A673 (cell line): Measurements from ENCODE around the gene OGFOD2. TPM values are rescaled to one million over a fixed set of nuclear protein-coding genes. Genes with fewer than 3 reads are reported as not detected.
"Not testable (repeated sequence)": the region's sequence is repeated elsewhere in the genome, so short reads cannot be mapped to it uniquely, and the experiment has no call there.

Experiments
- BruUV-seq: library from RNA; stranded (reverse); fragments of 400-500 nt; replicated peaks from 2 replicates; lab custom pipeline; 2021; lab: Mats Ljungman, UMichigan
- CTCF ChIA-PET: fragments of 300-600 bp; sonication (Branson Sonifier 250); formaldehyde crosslinking; loops from one replicate; lab custom pipeline; 2022; ENCODE audit warnings: antibody characterized with exemption; lab: Charles Lee
- POLR2A ChIA-PET: fragments of 300-600 bp; sonication (Branson Sonifier 250); formaldehyde crosslinking; loops from one replicate; lab custom pipeline; 2022; ENCODE audit warnings: antibody characterized with exemption; ENCODE audit not compliant: low non-redundant PET; lab: Charles Lee
- DNase-seq: peaks from one replicate; pipeline ENCODE4 v3.0.0-alpha.2; 2015; ENCODE audit warnings: low spot score
- H3K27ac ChIP-seq: fragments of 200-600 bp; sonication (generic); 2 replicates; pipeline ENCODE4 v1.5.1; 2016; ENCODE audit warnings: mixed run types, low read depth, mild to moderate bottlenecking, mixed read lengths, antibody characterized with exemption, low read length; ENCODE audit not compliant: poor library complexity, severe bottlenecking
- H3K27me3 ChIP-seq: fragments of 200-600 bp; sonication (generic); replicated peaks from 2 replicates; pipeline ENCODE4 v1.6.1; 2017; ENCODE audit warnings: mixed run types, low read depth, mild to moderate bottlenecking, mixed read lengths, antibody characterized with exemption, low read length; ENCODE audit not compliant: insufficient read depth, poor library complexity
- H3K36me3 ChIP-seq: fragments of 200-600 bp; sonication (generic); 2 replicates; pipeline ENCODE4 v1.6.1; 2016; ENCODE audit warnings: mixed run types, mild to moderate bottlenecking, mixed read lengths, antibody characterized with exemption, low read length; ENCODE audit not compliant: insufficient read depth, poor library complexity, severe bottlenecking
- H3K4me1 ChIP-seq: fragments of 200-600 bp; sonication (generic); 2 replicates; pipeline ENCODE4 v1.6.1; 2017; ENCODE audit warnings: mixed run types, mild to moderate bottlenecking, mixed read lengths, antibody characterized with exemption, low read length; ENCODE audit not compliant: insufficient read depth, poor library complexity, severe bottlenecking
- H3K4me3 ChIP-seq: fragments of 200-600 bp; sonication (generic); 2 replicates; pipeline ENCODE4 v1.5.1; 2016; ENCODE audit warnings: low read depth, mixed run types, mild to moderate bottlenecking, mixed read lengths, low read length; ENCODE audit not compliant: poor library complexity, severe bottlenecking
- H3K9me3 ChIP-seq: fragments of 200-600 bp; sonication (generic); 2 replicates; pipeline ENCODE4 v1.6.1; 2016; ENCODE audit warnings: mixed run types, low read depth, mild to moderate bottlenecking, mixed read lengths, antibody characterized with exemption, low read length; ENCODE audit not compliant: poor library complexity, severe bottlenecking
- EZH2 ChIP-seq: fragments of 200-600 bp; sonication (generic); IDR thresholded peaks from 2 replicates; pipeline ENCODE4 v1.6.1; 2017; ENCODE audit warnings: borderline replicate concordance, low read depth, mild to moderate bottlenecking, mixed read lengths, antibody characterized with exemption, low read length; ENCODE audit not compliant: poor library complexity, severe bottlenecking
- intact Hi-C: fragments of 100-400 bp; cut with micrococcal nuclease; formaldehyde crosslinking; loops from one replicate; pipeline ENCODE4 v1.10.0; 2022; ENCODE audit not compliant: unreplicated experiment
- total RNA-seq: library from RNA; stranded (reverse); gene quantifications from 2 replicates; pipeline ENCODE4 v1.2.3, GENCODE V29; 2021
- TF ChIP-seq, protein P1 (sequence below): fragments of 300-800, 200-600 bp; sonication (generic); conservative IDR thresholded peaks from 2 replicates; pipeline ENCODE4 v1.5.1; 2017; ENCODE audit warnings: low read depth, mild to moderate bottlenecking, antibody characterized with exemption, low read length, moderate library complexity, mixed read lengths

OGFOD2 gene
- total RNA-seq, 1 experiment from 2014 or later, result 18.2 TPM

DNA sequence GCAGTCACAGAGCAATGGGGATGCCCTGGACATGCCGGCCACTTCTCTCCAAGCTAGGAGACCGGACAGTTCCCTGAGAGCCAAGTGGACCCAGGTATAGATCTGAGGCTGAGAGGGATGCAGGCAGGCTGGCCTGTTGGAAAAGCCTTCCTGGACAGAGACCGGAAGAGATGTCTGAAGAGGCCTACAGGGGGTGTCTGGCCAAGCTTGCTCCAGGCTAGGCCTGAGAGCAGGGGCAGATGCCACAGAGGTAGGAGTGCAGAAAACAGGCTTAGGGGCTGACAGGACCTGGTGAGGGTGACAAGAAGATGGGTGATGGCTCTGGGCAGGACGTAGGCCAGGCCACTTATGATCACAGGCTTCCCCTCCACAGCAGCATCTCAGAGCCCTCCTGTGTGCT, 35.6 kb downstream of the OGFOD2 start:
- CTCF ChIA-PET, result no interaction called here
- intact Hi-C loops, result no loop called here
- no TSS peak for BruUV-seq
- H3K27me3 ChIP-seq, result no peaks in the 10 kb centered on the region
- no peaks in the 10 kb centered on the region for H3K9me3 ChIP-seq
- POLR2A ChIA-PET, result interaction anchor here (0.5 kb wide), 1 partner anchor 157 kb away, joined by 4 read pairs; no protein-coding TSS in a partner anchor
- no peaks in the 10 kb centered on the region for H3K36me3 ChIP-seq
- H3K27ac ChIP-seq, result no peak overlapping the region
- TF ChIP-seq EZH2, result no peak
- TF ChIP-seq, protein P1, sequence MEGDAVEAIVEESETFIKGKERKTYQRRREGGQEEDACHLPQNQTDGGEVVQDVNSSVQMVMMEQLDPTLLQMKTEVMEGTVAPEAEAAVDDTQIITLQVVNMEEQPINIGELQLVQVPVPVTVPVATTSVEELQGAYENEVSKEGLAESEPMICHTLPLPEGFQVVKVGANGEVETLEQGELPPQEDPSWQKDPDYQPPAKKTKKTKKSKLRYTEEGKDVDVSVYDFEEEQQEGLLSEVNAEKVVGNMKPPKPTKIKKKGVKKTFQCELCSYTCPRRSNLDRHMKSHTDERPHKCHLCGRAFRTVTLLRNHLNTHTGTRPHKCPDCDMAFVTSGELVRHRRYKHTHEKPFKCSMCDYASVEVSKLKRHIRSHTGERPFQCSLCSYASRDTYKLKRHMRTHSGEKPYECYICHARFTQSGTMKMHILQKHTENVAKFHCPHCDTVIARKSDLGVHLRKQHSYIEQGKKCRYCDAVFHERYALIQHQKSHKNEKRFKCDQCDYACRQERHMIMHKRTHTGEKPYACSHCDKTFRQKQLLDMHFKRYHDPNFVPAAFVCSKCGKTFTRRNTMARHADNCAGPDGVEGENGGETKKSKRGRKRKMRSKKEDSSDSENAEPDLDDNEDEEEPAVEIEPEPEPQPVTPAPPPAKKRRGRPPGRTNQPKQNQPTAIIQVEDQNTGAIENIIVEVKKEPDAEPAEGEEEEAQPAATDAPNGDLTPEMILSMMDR, result no peak
- no peak overlapping the region for H3K4me3 ChIP-seq
- no peak for DNase-seq
- no peaks in the 10 kb centered on the region for H3K4me1 ChIP-seq

DNA sequence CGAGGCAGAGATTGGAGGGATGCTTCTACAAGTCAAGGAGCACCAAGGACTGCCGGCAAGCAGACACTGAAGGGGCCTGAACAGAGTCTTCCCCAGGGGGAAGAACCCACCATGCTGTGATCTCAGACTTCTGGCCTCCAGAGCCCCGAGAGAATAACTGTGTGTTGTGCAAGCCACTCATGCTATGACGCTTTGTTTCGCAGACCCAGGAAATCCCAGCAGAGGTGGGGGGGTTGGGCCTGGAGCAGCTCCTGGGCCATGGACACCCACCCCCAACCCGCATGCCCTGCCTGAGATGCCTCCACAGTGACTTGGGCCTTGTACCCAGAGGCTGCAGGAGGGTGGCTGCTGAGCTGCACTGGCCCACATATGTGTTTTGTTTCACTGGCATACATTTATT, 36.7 kb downstream of the OGFOD2 start:
- no peak for DNase-seq
- Histone ChIP-seq H3K27me3 (no peaks in the 10 kb centered on the region), H3K9me3 (no peaks in the 10 kb centered on the region), H3K4me1 (no peaks in the 10 kb centered on the region), H3K36me3 (no peaks in the 10 kb centered on the region), H3K4me3 (no peak overlapping the region), H3K27ac (no peak overlapping the region)
- no peak for TF ChIP-seq EZH2
- TF ChIP-seq, protein P1, result no peak
- ChIA-PET POLR2A (no interaction called here), CTCF (no interaction called here)
- no TSS peak for BruUV-seq
- intact Hi-C loops, result no loop called here

DNA sequence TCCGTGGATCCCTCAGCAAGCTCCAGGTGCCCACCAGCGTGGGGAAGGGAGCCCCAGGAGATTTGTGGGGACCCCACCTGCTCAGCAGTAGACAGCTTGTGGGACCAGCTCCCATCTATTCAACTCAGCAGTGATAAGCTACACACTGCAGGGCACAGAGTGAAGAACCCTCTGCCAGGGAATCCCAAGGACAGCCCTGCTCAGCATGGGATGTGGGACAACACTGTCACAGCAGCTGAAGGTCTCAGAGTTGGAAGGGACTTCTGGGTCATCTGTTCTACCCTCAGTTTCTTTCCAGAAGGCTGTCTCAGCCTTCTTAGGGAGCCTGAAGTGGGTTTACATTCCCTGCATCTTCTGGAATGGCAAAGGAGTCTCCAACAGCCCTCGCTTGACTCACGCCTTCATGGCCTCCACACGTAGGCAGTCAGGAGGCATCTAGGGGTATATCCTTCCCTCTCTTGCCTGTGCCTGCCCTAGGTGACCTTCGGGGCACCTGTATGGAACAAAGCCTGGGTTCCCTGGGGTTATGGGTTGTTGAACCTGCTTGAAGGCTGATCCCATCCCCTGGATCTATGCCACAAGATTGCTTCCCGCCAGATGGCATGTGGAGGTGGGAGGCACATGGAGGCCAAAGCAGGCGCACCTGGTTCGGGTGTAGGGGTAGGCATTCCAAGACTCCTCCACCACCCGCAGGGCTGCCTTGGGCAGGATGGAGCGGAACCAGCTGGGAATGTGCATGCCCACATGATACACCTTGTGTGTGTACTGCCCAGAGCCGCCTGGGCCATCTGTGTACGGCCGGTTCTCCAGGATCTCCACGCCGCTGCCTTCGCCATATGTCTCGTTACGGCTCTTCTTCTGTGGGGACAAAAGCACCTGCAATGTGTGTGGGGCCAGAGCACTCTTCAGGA, 38.4 kb downstream of the OGFOD2 start:
- no peaks in the 10 kb centered on the region for H3K9me3 ChIP-seq
- no peak for DNase-seq
- TF ChIP-seq EZH2, result no peak
- TF ChIP-seq, protein P1, result no peak
- BruUV-seq, result no TSS peak
- no peaks in the 10 kb centered on the region for H3K27me3 ChIP-seq
- no peaks in the 10 kb centered on the region for H3K4me1 ChIP-seq
- intact Hi-C loops, result no loop called here
- H3K27ac ChIP-seq, result no peak overlapping the region
- H3K36me3 ChIP-seq, result no peaks in the 10 kb centered on the region
- ChIA-PET CTCF (no interaction called here), POLR2A (no interaction called here)
- H3K4me3 ChIP-seq, result no peak overlapping the region

DNA sequence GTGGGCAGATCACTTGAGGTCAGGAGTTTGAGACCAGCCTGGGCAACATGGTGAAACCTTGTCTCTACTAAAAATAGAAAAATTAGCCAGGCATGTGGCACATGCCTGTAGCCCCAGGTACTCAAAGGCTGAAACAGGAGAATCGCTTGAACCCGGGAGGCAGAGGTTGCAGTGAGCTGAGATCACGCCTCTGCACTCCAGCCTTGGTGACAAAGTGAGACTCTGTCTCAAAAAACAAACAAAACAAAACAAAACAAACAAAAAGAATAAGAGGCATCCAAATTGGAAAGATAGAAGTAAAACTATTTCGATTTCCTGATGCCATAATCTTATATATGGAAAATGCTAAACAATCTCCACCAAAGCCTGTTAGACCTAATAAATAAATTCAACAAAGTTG, 39.4 kb downstream of the OGFOD2 start:
- CTCF ChIA-PET, H3K4me3 ChIP-seq, H3K9me3 ChIP-seq, POLR2A ChIA-PET, H3K4me1 ChIP-seq, intact Hi-C loops, BruUV-seq, H3K27ac ChIP-seq, DNase-seq, H3K27me3 ChIP-seq, H3K36me3 ChIP-seq: not testable (repeated sequence)
